HL-60 (cell line): ENCODE data around the gene KIF22.
A peak's percentile ranks its signal among the peaks of the same experiment; 100 is the strongest.
"Not testable (repeated sequence)": the region's sequence is repeated elsewhere in the genome, so short reads cannot be mapped to it uniquely, and the experiment has no call there.

ENCODE experiments used
- DNase-seq, 2 experiments: peaks; one replicate each; pipeline ENCODE4 v3.0.0-alpha.2; 2010 to 2020; ENCODE audit warnings: low read depth in 1 of 2, low spot score in 1 of 2
- H3K27ac ChIP-seq: fragments of 250-450 bp; sonication (Bioruptor Pico); replicated peaks from 2 replicates; pipeline ENCODE4 v1.5.1; 2020; ENCODE audit warnings: mild to moderate bottlenecking, moderate library complexity
- H3K27me3 ChIP-seq: fragments of 250-450 bp; sonication (Bioruptor Pico); 2 replicates; pipeline ENCODE4 v1.5.1; 2021; ENCODE audit warnings: mild to moderate bottlenecking, moderate library complexity; ENCODE audit not compliant: insufficient read depth, poor library complexity, severe bottlenecking
- H3K4me3 ChIP-seq: replicated peaks from 2 replicates; pipeline ENCODE4 v1.5.1; 2011; ENCODE audit warnings: mild to moderate bottlenecking, control low read depth, low read length; ENCODE audit not compliant: insufficient read depth
- CTCF ChIP-seq: IDR thresholded peaks from one replicate; pipeline ENCODE4 v1.5.1; 2011; ENCODE audit warnings: low read length, control low read depth, inconsistent platforms; ENCODE audit not compliant: insufficient read depth
- GABPA ChIP-seq: IDR thresholded peaks from 2 replicates; pipeline ENCODE4 v1.6.1; 2012; ENCODE audit warnings: low read depth
- POLR2AphosphoS5 ChIP-seq: IDR thresholded peaks from 2 replicates; pipeline ENCODE4 v1.6.1; 2012; ENCODE audit warnings: low read depth
- REST ChIP-seq: IDR thresholded peaks from 2 replicates; pipeline ENCODE4 v1.6.1; 2012; ENCODE audit warnings: low read depth; ENCODE audit not compliant: insufficient replicate concordance
- SPI1 ChIP-seq: IDR thresholded peaks from 2 replicates; pipeline ENCODE4 v1.6.1; 2012; ENCODE audit warnings: low read depth, mild to moderate bottlenecking, borderline replicate concordance

KIF22 gene

DNA sequence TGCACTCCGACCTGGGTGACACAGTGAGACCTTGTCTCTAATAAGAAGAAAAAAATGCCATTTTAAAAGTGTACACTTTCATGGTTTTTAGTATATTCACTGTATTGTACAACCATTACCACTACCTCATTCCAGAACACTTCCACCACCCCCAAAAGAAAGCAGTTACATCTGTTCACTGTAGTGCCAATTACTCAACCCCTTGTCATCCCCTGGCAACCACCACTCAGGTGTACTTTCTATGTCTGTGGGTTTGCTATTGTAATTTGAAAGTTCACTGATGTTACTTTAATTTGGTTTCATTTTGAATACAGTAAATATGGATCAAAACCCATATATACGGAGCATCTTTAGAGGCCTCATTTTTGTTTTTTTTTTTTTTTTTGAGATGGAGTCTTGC is 6.4 kb upstream of the KIF22 start:
- no peak overlapping the region for H3K4me3 ChIP-seq
- TF ChIP-seq CTCF = no peak
- no peak for DNase-seq
- H3K27me3 ChIP-seq = no peaks in the 10 kb centered on the region
- no peak overlapping the region for H3K27ac ChIP-seq

- no peaks in the 10 kb centered on the region for H3K27me3 ChIP-seq
- no peak overlapping the region for H3K4me3 ChIP-seq
- DNase-seq = peak in 1 of 2 experiments; percentile 60
- H3K27ac ChIP-seq = no peak overlapping the region
- TF ChIP-seq SPI1 (no peak), POLR2AphosphoS5 (no peak), CTCF (peak; percentile 59), REST (peak; percentile 21), GABPA (no peak)
These were observed 5.5 kb upstream of the KIF22 start for GRCh38 chr16:29784901-29785500.

DNA sequence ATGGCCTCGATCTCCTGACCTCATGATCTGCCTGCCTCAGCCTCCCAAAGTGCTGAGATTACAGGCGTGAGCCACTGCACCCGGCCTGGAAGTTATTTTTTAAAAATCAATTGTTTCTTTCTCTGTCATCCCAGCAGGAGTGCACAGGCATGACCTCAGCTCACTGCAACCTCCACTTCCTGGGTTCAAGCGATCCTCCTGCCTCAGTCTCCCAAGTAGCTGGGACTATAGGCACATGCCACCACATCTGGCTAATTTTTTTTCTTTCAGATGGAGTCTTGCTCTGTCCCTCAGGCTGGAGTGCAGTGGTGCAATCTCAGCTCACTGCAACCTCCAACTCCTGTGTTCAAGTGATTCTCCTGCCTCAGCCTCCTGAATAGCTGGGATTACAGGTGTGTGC is 3.4 kb upstream of the KIF22 start:
- not testable (repeated sequence) for H3K27me3 ChIP-seq, H3K27ac ChIP-seq, H3K4me3 ChIP-seq, DNase-seq

- no peaks in the 10 kb centered on the region for H3K27me3 ChIP-seq
- H3K4me3 ChIP-seq = peak overlapping the region; percentile 48
- TF ChIP-seq CTCF = no peak
- no peak for TF ChIP-seq POLR2AphosphoS5
- no peak for TF ChIP-seq GABPA
- TF ChIP-seq REST = no peak
- TF ChIP-seq SPI1 = no peak
- H3K27ac ChIP-seq = peak overlapping the region; percentile 96
- no peak for DNase-seq
These were observed 772 bp upstream of the KIF22 start for GRCh38 chr16:29789775-29790182.
